Adipose tissue (tissue), 3 donors: ENCODE measurements around the gene FOXM1. TPM values are rescaled to one million over a fixed set of nuclear protein-coding genes. Genes with fewer than 3 reads are reported as not detected.

ENCODE experiments used
- H3K27ac ChIP-seq: one replicate; pipeline ENCODE4 v1.5.1; 2013; ENCODE audit warnings: low read depth, low read length
- WGBS, 3 donors: extraction: QIAGEN DNeasy Blood & Tissue Kit; methylation state at CpG; one replicate each; pipeline ENCODE4 v1.1.7; 2013; 5-methylcytosine and 5-hydroxymethylcytosine counted together
- polyA plus RNA-seq, 3 donors: library from polyadenylated mRNA; stranded (reverse); fragments of 200-250 nt; gene quantifications; one replicate each; pipeline ENCODE4 v1.2.3, GENCODE V29; 2013
- donor health status: healthy with polysubstance abuse.
- donor health status: Bipolar disorder and iron deficiency.
- donor health status: healthy.

FOXM1 gene
- polyA plus RNA-seq, 3 donors = 0.26 to 2.2 (median 0.30) TPM

DNA sequence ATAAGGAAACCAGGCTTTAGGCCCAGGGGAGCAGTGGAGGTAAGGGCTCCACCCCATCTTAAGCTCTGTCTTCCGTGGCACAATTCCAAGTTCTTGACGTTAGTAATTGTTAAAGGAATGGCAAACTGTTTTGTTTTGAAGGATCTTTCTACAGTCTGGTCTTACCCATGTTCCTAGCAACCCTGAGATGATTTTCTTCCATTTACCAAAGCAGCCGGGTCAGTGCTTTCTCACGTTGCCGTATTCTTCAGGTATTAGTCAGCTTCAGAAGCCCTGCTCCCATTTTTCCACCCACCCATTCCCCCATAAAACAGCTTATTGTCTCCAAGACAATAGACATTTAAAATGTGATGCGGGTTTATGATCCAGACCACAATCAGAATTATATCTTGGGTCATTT, 52.4 kb downstream of the FOXM1 start:
- WGBS, 3 donors = 83 to 87% (median 84%) methylated on average over 6 of the region's 6 CpGs
- no peak overlapping the region for H3K27ac ChIP-seq

- no peak overlapping the region for H3K27ac ChIP-seq
- WGBS, 3 donors = 74 to 82% (median 76%) methylated on average over 7 of the region's 7 CpGs
These were observed 53.5 kb downstream of the FOXM1 start for GRCh38 chr12:2823483-2823882.

GRCh38 chr12:2820432-2820831, 56.5 kb downstream of the FOXM1 start:
- no peak overlapping the region for H3K27ac ChIP-seq
- WGBS, 3 donors = 76 to 89% (median 79%) methylated on average over 6 to 9 of the region's 9 CpGs

DNA sequence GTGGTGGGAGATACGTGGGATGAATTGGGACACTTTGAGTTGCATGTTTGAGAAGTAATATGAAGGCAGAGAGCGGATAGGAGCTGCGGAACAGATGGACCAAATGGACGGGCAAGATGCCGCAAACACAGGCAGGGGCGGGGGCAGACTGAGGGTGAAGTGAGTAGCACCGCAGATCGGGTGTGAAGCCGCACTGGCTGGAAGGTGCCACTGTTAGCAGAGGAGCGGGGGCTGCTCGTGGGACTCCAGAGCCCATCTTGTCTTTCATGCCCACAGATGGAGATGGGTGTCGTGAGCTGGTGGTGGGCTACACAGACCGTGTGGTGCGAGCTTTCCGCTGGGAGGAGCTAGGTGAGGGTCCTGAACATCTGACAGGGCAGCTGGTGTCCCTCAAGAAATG, 57.2 kb downstream of the FOXM1 start:
- no peak overlapping the region for H3K27ac ChIP-seq
- WGBS, 3 donors = 95 to 98% (median 97%) methylated on average over 14 to 15 of the region's 15 CpGs

GRCh38 chr12:2813214-2814185, 63.5 kb downstream of the FOXM1 start:
- 12 to 16% (median 12%) methylated on average over 10 of the region's 10 CpGs for WGBS, 3 donors
- no peak overlapping the region for H3K27ac ChIP-seq

- 1% methylated on average over 48 of the region's 48 CpGs for WGBS, 3 donors
- H3K27ac ChIP-seq = no peak within 1 kb of the TSS
These were observed 64.4 kb downstream of the FOXM1 start, which contains the start of gene ITFG2 for GRCh38 chr12:2812290-2813213. Gene ITFG2, plus strand, starts transcription at chr12:2812668. Its CDS starts 93 bp downstream, at chr12:2812761.

DNA sequence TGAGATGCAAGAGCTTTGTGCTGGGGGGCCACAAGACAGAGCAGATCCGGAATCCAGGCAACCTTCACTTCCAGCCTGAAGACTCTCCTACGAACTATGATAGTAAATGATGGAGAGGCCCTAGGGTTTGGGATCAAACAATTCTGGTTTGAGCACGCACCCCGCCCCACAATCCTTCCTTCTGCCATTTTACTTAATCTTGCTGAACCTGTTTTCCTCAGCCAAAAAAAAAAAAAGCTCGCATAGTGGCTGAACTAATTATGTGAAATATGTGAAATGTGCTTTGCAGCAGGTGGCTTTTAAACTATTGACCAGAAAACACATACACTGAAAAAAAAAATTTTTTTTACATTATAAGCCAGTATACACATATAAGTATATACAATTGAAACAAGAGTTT, 65.2 kb downstream of the FOXM1 start:
- WGBS, 3 donors = 46 to 78% (median 77%) methylated on average over 5 of the region's 5 CpGs
- H3K27ac ChIP-seq = no peak overlapping the region

Other genes with a start within 250 kb of the FOXM1 start
- 10 to 100 TPM; 25.3 to 35.7 (median 33.6) TPM for gene FKBP4, start 82.2 kb downstream of the FOXM1 start, polyA plus RNA-seq
- gene ITFG2, start 64.5 kb downstream of the FOXM1 start, polyA plus RNA-seq = 10 to 100 TPM; 20.0 to 21.7 (median 21.5) TPM
- gene NRIP2, start 42.1 kb downstream of the FOXM1 start, polyA plus RNA-seq = 1 to 10 TPM in 2 of 3 donors, under 1 TPM in 1; 0.36 to 5.1 (median 1.4) TPM
- not detected for gene TEX52, start 20.1 kb downstream of the FOXM1 start, polyA plus RNA-seq
- 1 to 10 TPM; 4.5 to 9.8 (median 5.3) TPM for gene RHNO1, start within 50 bp of the FOXM1 start, polyA plus RNA-seq
- 10 to 100 TPM in 2 of 3 donors, 1 to 10 TPM in 1; 5.1 to 23.4 (median 11.0) TPM for gene TULP3, start 13.7 kb upstream of the FOXM1 start, polyA plus RNA-seq
- gene TEAD4, start 82.2 kb upstream of the FOXM1 start, polyA plus RNA-seq = 10 to 100 TPM; 11.8 to 46.5 (median 28.5) TPM
- gene TSPAN9, start 200.2 kb upstream of the FOXM1 start, polyA plus RNA-seq = 10 to 100 TPM; 10.5 to 29.7 (median 25.6) TPM